GM19035 (cell line): ENCODE measurements around the gene SSR2.
"Not testable (repeated sequence)": the region's sequence is repeated elsewhere in the genome, so short reads cannot be mapped to it uniquely, and the experiment has no call there.

Experiments used
- ATAC-seq: cut with Tn5 transposase; IDR thresholded peaks from one replicate; pipeline ENCODE4 v1.9.1; 2021; ENCODE audit not compliant: unreplicated experiment

SSR2 gene

GRCh38 chr1:155996166-155996565, 24.6 kb downstream of the SSR2 start:
- no peak for ATAC-seq

GRCh38 chr1:155993595-155993994, 27.2 kb downstream of the SSR2 start:
- ATAC-seq, result no peak

DNA sequence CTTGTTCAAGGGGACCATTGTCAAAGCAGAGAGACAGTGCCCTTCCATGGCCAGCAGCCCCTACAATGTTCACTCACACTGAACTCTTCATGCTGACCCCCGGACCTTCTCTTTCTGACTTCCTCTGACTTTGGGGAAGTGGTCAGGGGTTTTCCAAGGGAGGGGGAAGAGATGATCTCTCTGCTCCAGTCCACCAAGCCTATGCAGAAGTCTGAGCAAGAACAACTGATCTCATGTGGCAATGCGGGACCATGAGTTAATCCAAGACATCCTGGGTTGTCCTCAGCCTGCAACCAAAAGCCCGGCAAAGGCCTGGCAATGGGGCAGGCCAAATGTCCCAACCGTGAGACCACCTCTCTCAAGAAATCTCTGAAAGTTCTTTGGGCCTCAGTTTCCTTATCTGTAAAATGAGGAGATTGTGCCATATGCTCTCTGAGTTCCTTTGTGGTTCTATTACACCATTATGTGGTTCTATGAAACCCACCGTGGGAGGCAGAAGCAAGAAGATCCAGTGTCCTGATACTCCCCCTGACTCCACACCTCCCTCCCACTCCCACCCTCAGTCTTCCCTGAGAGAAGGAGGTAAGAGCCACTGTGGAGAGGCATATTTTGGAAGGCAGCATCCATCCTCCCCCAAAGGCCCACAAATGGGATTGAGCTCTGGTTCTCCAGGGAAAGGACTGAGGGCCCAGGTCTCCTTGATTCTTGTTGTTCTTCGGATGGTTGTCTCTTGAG, 30.6 kb downstream of the SSR2 start:
- ATAC-seq, result no peak

DNA sequence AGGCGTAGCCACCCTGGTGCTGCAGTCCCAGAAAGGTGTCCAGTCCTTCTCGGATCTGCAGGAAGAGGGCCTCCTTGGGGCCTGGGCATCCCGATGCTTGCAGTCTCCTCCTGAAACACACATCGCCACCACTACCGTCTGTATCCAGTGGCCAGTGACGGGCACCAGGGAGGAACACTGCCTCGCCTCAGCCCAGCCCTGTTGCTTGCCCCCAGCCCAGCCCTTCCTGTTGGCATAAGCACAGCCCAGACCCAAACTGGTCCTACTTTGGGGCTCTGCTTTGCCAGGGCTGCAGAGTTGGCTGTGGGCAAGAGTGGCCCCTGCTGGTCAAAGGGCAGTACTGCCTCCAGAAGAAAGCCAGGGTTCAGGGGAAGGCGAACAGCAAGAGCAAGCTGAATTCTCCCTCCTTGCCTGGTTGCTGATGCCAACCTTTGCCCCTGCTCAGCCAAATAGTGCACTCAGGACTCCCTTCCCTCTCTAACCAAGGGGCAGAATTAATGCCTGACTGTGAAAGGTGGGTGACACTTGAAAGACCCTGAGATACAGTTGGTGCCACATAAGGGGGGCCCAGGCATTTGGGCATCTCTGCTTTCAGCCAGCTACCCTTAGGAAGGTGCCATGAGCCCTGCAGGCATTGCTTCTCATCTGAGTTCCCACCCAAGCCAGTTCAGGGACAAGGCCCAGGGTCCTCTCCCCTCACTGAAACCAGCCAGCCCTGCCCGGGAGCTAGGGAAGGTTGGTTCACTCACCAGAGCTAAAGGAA, 31.3 kb downstream of the SSR2 start:
- no peak for ATAC-seq

DNA sequence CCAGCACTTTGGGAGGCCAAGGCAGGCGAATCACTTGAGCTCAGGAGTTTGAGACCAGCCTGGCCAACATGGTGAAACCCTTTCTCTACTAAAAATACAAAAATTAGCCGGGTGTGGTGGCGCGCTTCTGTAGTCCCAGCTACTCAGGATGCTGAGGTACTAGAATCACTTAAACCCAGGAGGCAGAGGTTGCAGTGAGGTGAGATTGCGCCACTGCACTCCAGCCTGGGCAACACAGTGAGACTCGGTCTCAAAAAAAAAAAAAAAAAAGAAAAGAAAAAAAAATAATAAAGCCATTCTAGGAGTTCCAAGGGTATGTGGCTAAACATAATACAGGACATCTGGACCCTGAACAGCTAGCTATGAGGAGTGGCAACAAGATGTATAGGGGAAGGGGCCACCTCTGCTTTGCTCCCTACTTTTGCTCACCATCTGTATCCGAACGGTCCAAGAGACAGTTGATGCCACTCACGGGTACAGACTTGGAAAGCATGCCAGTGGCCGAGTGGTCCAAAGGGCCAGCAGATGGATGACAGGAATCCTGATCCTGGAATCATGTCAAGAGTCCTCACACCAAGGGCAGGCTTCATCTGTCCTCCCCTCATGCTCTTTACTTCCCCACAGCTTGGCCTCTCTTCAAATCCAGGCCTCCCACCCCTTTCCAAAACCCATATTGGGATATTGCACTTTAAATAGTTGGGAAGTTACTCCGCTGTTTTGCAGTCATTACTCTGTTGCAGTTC, 35.7 kb downstream of the SSR2 start:
- not testable (repeated sequence) for ATAC-seq

GRCh38 chr1:155984341-155984740, 36.4 kb downstream of the SSR2 start:
- ATAC-seq, result no peak

- peak; percentile 49 for ATAC-seq
These were observed 37.3 kb downstream of the SSR2 start for GRCh38 chr1:155983191-155984024.

GRCh38 chr1:155982106-155982505, 38.6 kb downstream of the SSR2 start:
- ATAC-seq, result no peak

GRCh38 chr1:155981266-155982088, 39.3 kb downstream of the SSR2 start:
- no peak for ATAC-seq

DNA sequence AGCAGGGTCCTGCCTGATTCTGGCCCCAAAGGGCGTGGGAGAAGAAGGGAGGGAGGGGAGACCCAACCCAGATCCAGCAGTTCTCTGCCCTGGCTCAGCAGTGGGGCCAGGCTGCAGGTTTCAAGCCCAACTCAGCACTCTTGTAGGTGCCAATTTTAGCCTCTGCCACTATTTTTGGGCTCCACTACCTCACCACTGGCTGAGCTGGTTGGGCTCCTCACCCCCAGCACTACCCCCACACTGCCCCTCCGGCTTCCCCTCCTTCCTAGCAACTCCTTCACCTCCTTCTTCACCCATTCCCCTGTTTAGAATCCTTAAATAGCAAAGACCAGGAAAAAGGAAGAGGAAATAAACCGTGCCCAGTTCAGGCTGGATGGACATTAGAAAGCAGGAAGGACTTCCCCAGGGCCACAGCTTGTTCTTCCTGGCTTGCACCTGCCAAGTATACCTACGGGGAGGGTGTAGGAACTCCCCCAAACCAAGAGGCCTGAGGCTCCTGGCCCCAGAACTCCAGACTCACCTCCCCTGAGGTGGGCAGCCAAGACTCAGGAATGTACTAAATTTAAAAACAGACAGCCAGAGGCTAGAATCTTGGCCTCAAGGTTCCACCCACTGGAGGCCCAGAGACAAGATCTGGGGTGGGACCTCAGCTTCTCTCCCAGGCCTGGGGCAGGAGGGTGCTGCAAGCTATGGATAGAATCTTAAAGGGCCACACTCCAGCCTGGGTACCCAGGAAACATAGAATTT, 41.0 kb downstream of the SSR2 start:
- no peak for ATAC-seq

DNA sequence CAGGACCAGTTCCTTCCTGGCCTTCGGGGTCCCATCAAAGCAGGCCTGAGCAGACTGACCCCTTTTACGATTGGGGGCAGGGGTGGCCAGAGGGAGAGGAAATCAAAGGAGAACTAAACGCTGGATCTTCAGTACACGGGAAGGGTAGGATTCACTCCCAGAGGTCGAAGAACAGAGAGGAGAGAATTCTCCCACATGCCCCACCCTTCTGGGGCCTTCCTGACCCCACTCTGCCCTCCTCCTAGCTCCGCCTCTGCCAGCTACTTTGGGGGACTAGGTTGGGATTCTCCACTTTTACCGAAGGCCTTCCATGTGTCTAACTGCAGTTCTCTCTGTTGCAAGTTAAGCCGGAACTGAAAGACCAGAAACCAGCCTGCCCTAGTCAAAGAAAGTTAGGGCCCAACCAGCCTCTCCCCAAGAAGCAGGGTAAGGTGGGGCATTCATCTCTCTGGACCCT, 41.8 kb downstream of the SSR2 start:
- no peak for ATAC-seq

DNA sequence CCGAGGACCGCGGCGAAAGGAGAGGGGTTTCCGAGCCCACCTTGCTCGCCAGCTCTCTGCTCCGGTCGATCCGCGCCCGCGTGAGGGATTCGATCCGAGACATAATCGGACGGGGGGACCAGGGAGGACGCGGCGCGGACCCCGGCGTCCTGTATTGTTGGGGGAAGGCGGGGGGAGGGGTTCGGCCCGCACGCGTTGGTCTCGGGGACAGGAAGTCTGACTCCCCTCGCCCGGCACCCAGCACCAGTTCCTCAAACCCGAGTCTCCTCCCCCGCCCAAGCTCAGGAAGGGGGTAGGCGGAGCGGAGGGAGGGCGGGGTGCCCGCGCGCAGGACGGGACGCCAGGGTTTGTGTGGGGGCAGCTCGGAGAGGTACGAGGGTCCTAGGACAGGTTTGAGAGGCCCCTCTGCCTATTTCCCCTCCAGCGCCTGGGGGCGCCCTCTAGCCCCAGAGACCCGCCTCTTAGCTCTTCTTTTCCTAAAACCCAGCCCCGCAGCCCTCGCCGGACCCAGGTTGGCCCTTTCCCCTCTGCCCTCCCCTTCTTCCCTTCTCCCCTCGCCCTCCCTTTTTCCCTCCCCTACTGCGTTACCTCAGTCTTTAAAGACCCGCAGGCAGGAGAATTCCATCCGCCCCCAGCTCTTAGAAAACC, 42.3 kb downstream of the SSR2 start, which contains the start of gene ARHGEF2:
Gene ARHGEF2 (minus strand): TSS at position 223 of the 648 bp plus-strand sequence. CDS start 120 bp downstream, at position 103.
- peak; percentile 50 for ATAC-seq

DNA sequence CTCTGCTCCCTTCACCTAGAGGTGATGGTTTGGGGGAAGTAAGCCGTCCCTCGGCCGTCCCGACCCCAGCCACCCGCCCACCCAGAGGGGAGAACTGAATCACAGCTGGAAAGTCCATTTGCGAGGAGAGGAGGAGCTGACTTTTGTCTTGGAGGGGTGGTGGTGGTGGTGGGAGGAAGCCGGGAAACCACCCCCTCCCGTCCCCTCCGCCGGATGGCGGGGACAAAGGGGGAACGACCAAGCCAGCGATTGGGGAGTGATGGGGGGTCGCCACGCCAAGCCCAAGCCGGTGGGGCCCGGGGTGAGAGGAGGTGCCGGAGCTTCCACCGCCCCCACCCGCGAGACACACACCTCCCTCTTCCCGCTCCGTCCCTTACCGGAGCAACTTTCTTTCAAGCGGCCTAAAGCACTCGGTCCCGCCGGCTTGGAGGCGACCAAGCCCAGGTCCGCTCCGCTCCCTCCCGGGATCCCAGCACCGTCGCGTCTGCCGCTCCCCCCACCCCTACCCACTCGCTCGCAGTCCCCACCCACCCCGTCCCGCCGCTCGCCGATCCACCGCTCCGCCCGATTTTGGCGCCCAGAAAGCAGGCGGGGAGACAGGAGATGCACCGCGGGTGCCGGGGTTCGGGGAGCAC, 42.9 kb downstream of the SSR2 start:
- ATAC-seq, result no peak

DNA sequence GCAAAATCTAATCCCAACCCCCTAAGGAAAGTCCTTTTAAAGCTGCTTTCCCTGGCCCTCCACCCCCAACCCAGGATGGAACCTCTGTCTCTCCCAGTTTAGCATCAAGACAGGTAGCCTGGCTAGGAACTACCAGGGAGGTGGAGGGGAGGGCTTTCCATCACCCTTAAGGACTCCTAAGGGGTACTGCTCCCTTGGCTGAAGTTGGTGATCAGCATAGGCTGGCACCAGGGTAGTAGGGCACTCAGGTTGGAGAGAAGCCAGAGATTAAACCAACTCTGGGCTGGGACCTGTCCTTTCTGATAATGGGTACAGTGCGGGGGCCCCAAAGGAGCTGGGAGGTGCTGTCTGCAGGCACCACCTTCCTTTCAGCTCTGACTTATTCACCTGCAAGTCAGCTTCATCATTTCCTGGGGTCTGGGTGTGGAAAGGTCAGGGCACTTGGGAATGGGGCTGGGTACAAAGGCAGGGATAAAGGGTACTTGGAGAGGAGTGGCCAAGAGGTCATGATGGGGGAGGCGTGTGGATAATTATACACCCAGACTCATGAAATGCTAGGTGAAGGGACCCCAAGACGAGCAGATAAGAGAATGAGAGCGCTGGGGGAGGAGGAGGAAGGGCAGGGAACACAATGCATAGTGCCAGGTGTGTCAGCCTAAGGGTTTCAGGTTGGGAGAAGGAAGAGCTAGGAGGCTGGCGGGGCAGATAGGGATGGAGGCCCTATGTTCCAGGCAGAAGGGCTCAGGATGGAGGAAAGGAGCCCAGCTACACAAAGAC, 43.6 kb downstream of the SSR2 start:
- ATAC-seq, result no peak

- no peak for ATAC-seq
These were observed 44.5 kb downstream of the SSR2 start for GRCh38 chr1:155976062-155976912.

- ATAC-seq, result no peak
These were observed 45.2 kb downstream of the SSR2 start for GRCh38 chr1:155975375-155976061.
